ENCODE data around the gene CYP27A1. TPM values are rescaled to one million over a fixed set of nuclear protein-coding genes. Genes with fewer than 3 reads are reported as not detected.

The CYP27A1 gene
- total RNA-seq: 10.5 and 10.9 TPM in 2 replicates

GRCh38 chr2:218781691-218782527, at the start of gene CYP27A1:
Gene CYP27A1, plus strand, starts transcription at chr2:218782147. Its CDS starts 36 bp downstream, at chr2:218782183.
- no peak for DNase-seq (ENCODE audit: low read depth, low spot score)

- no peak for DNase-seq (ENCODE audit: low read depth, low spot score)
Observed at GRCh38 chr2:218732761-218733158, 49.2 kb upstream of the CYP27A1 start.

- DNase-seq (ENCODE audit: low read depth, low spot score): no peak
Observed at GRCh38 chr2:218733171-218734021, 48.6 kb upstream of the CYP27A1 start.

GRCh38 chr2:218734190-218734975, 47.6 kb upstream of the CYP27A1 start:
- DNase-seq (ENCODE audit: low read depth, low spot score): no peak

GRCh38 chr2:218736531-218736930, 45.4 kb upstream of the CYP27A1 start:
- DNase-seq (ENCODE audit: low read depth, low spot score): no peak

GRCh38 chr2:218743068-218743467, 38.9 kb upstream of the CYP27A1 start:
- DNase-seq (ENCODE audit: low read depth, low spot score): no peak

- DNase-seq (ENCODE audit: low read depth, low spot score): no peak
Observed at GRCh38 chr2:218744615-218745014, 37.3 kb upstream of the CYP27A1 start.

GRCh38 chr2:218745160-218745558, 36.8 kb upstream of the CYP27A1 start:
- DNase-seq (ENCODE audit: low read depth, low spot score): no peak

GRCh38 chr2:218745559-218746469, 36.1 kb upstream of the CYP27A1 start:
- peak; percentile 11 for DNase-seq (ENCODE audit: low read depth, low spot score)

- no peak for DNase-seq (ENCODE audit: low read depth, low spot score)
Observed at GRCh38 chr2:218746470-218746795, 35.5 kb upstream of the CYP27A1 start.

- no peak for DNase-seq (ENCODE audit: low read depth, low spot score)
Observed at GRCh38 chr2:218746960-218747359, 35.0 kb upstream of the CYP27A1 start.

- no peak for DNase-seq (ENCODE audit: low read depth, low spot score)
Observed at GRCh38 chr2:218748741-218749441, 33.1 kb upstream of the CYP27A1 start.

GRCh38 chr2:218754201-218754600, 27.7 kb upstream of the CYP27A1 start:
- no peak for DNase-seq (ENCODE audit: low read depth, low spot score)

- DNase-seq (ENCODE audit: low read depth, low spot score): no peak
Observed at GRCh38 chr2:218754781-218755180, 27.2 kb upstream of the CYP27A1 start.

- DNase-seq (ENCODE audit: low read depth, low spot score): no peak
Observed at GRCh38 chr2:218755198-218755566, 26.8 kb upstream of the CYP27A1 start.

- DNase-seq (ENCODE audit: low read depth, low spot score): no peak
Observed at GRCh38 chr2:218755567-218756404, 26.2 kb upstream of the CYP27A1 start.

GRCh38 chr2:218756599-218757377, 25.2 kb upstream of the CYP27A1 start:
- DNase-seq (ENCODE audit: low read depth, low spot score): no peak

- no peak for DNase-seq (ENCODE audit: low read depth, low spot score)
Observed at GRCh38 chr2:218761795-218762194, 20.2 kb upstream of the CYP27A1 start.
